KMS-11 (cell line): Measurements from ENCODE around the gene SORCS2.

ENCODE experiments used
- H2AFZ ChIP-seq: fragments of 200-600 bp; sonication (generic); 2 replicates; pipeline ENCODE4 v1.6.1; 2016; ENCODE audit warnings: antibody characterized with exemption, mixed run types, low read depth
- H3K27ac ChIP-seq: fragments of 200-600 bp; sonication (generic); 2 replicates; pipeline ENCODE4 v1.6.1; 2016; ENCODE audit warnings: mild to moderate bottlenecking, mixed run types
- H3K27me3 ChIP-seq: fragments of 200-600 bp; sonication (generic); 2 replicates; pipeline ENCODE4 v1.6.1; 2017; ENCODE audit warnings: mild to moderate bottlenecking, low read depth, mixed run types, moderate library complexity; ENCODE audit not compliant: insufficient read depth
- H3K36me3 ChIP-seq: fragments of 200-600 bp; sonication (generic); 2 replicates; pipeline ENCODE4 v1.6.1; 2017; ENCODE audit warnings: mild to moderate bottlenecking, mixed run types; ENCODE audit not compliant: insufficient read depth
- H3K4me1 ChIP-seq: fragments of 200-600 bp; sonication (generic); 2 replicates; pipeline ENCODE4 v1.6.1; 2016; ENCODE audit warnings: mild to moderate bottlenecking, low read depth, mixed run types; ENCODE audit not compliant: poor library complexity, severe bottlenecking
- H3K4me2 ChIP-seq: fragments of 200-600 bp; sonication (generic); 2 replicates; pipeline ENCODE4 v1.7.0; 2016; ENCODE audit warnings: mild to moderate bottlenecking, mixed run types
- H3K4me3 ChIP-seq: fragments of 200-600 bp; sonication (generic); IDR thresholded peaks from 2 replicates; pipeline ENCODE4 v1.6.1; 2017; ENCODE audit warnings: low read depth, low read length, mixed read lengths; ENCODE audit not compliant: insufficient read depth
- H3K79me2 ChIP-seq: fragments of 200-600 bp; sonication (generic); 2 replicates; pipeline ENCODE4 v1.6.1; 2016; ENCODE audit warnings: low read depth, mixed run types; ENCODE audit not compliant: insufficient read depth
- H3K9ac ChIP-seq: fragments of 200-600 bp; sonication (generic); 2 replicates; pipeline ENCODE4 v1.6.1; 2016; ENCODE audit warnings: mild to moderate bottlenecking, mixed run types
- H4K20me1 ChIP-seq: fragments of 200-600 bp; sonication (generic); 2 replicates; pipeline ENCODE4 v1.6.1; 2016; ENCODE audit warnings: mild to moderate bottlenecking, mixed run types; ENCODE audit not compliant: insufficient read depth
- TF ChIP-seq, protein P1 (sequence below): fragments of 200-600 bp; sonication (generic); conservative IDR thresholded peaks from 2 replicates; pipeline ENCODE4 v1.6.1; 2017; ENCODE audit warnings: low read depth, mild to moderate bottlenecking, antibody characterized with exemption, low read length, moderate library complexity, mixed read lengths

The SORCS2 gene

GRCh38 chr4:7645956-7646355 is 453.6 kb downstream of the SORCS2 start:
- Histone ChIP-seq H3K36me3 (no peaks in the 10 kb centered on the region), H4K20me1 (no peaks in the 10 kb centered on the region), H3K4me1 (no peaks in the 10 kb centered on the region), H3K4me2 (no peak overlapping the region), H3K9ac (no peak overlapping the region), H3K27me3 (no peaks in the 10 kb centered on the region), H3K79me2 (no peaks in the 10 kb centered on the region), H2AFZ (no peak overlapping the region), H3K27ac (no peak overlapping the region), H3K4me3 (no peak overlapping the region)
- TF ChIP-seq, protein P1, sequence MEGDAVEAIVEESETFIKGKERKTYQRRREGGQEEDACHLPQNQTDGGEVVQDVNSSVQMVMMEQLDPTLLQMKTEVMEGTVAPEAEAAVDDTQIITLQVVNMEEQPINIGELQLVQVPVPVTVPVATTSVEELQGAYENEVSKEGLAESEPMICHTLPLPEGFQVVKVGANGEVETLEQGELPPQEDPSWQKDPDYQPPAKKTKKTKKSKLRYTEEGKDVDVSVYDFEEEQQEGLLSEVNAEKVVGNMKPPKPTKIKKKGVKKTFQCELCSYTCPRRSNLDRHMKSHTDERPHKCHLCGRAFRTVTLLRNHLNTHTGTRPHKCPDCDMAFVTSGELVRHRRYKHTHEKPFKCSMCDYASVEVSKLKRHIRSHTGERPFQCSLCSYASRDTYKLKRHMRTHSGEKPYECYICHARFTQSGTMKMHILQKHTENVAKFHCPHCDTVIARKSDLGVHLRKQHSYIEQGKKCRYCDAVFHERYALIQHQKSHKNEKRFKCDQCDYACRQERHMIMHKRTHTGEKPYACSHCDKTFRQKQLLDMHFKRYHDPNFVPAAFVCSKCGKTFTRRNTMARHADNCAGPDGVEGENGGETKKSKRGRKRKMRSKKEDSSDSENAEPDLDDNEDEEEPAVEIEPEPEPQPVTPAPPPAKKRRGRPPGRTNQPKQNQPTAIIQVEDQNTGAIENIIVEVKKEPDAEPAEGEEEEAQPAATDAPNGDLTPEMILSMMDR, result no peak

DNA sequence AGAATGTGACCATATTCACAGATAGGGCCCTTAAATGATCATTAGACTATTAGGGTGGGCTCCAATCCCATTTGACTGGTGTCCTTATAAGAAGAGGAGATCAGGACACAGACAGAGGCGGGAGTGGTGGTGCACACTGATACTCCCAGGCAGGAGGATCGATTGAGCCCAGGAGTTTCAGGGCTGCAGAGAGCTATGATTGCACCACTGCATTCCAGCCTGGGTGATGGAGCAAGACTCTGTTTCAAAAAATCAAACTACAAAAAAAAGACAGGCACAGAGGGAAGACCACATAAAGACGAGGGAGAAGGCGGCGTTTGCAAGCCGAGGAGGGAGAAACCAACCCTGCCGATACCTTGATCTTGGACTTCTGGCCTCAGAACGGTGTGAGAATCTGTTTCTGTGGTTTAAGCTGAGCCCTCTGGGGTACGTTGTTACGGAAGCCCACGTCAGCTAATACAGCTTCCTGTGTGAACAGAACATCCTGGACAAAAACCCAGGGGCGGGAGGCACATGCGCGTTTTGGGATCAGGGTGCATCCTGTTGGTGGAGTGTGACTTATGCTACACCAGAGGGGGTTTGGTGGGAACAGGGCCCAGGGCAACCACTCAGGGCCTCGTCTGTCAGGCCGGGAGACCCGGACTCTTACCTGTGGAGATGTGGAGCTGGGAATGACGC is 454.2 kb downstream of the SORCS2 start:
- Histone ChIP-seq H3K4me3 (no peak overlapping the region), H3K4me2 (no peak overlapping the region), H2AFZ (no peak overlapping the region), H3K27ac (no peak overlapping the region), H4K20me1 (no peaks in the 10 kb centered on the region), H3K36me3 (no peaks in the 10 kb centered on the region), H3K9ac (no peak overlapping the region), H3K79me2 (no peaks in the 10 kb centered on the region), H3K4me1 (no peaks in the 10 kb centered on the region), H3K27me3 (no peaks in the 10 kb centered on the region)
- TF ChIP-seq, protein P1, result no peak

GRCh38 chr4:7647186-7647585 is 454.8 kb downstream of the SORCS2 start:
- H3K27me3 ChIP-seq, result no peaks in the 10 kb centered on the region
- H2AFZ ChIP-seq, result no peak overlapping the region
- H3K4me2 ChIP-seq, result no peak overlapping the region
- H3K79me2 ChIP-seq, result no peaks in the 10 kb centered on the region
- H3K9ac ChIP-seq, result no peak overlapping the region
- H3K27ac ChIP-seq, result no peak overlapping the region
- TF ChIP-seq, protein P1, result no peak
- H3K4me3 ChIP-seq, result no peak overlapping the region
- no peaks in the 10 kb centered on the region for H3K36me3 ChIP-seq
- no peaks in the 10 kb centered on the region for H3K4me1 ChIP-seq
- H4K20me1 ChIP-seq, result no peaks in the 10 kb centered on the region

GRCh38 chr4:7647600-7648543 is 455.5 kb downstream of the SORCS2 start:
- H3K27me3 ChIP-seq, result no peaks in the 10 kb centered on the region
- H2AFZ ChIP-seq, result no peak overlapping the region
- no peaks in the 10 kb centered on the region for H3K79me2 ChIP-seq
- TF ChIP-seq, protein P1, result no peak
- H3K4me3 ChIP-seq, result no peak overlapping the region
- H3K9ac ChIP-seq, result no peak overlapping the region
- H4K20me1 ChIP-seq, result no peaks in the 10 kb centered on the region
- H3K27ac ChIP-seq, result no peak overlapping the region
- H3K4me2 ChIP-seq, result no peak overlapping the region
- H3K4me1 ChIP-seq, result no peaks in the 10 kb centered on the region
- H3K36me3 ChIP-seq, result no peaks in the 10 kb centered on the region
